ES-I3 (cell line): ENCODE measurements around the gene AGPAT3.

Experiments
- H3K36me3 ChIP-seq: 2 replicates; pipeline ENCODE4 v1.6.1; 2013; ENCODE audit warnings: mild to moderate bottlenecking, low read length, control low read depth, moderate library complexity; ENCODE audit not compliant: insufficient read depth
- H3K4me1 ChIP-seq: 2 replicates; pipeline ENCODE4 v1.6.1; 2013; ENCODE audit warnings: mild to moderate bottlenecking, control low read depth, low read length; ENCODE audit not compliant: insufficient read depth
- H3K9ac ChIP-seq: 2 replicates; pipeline ENCODE4 v1.6.1; 2013; ENCODE audit warnings: low read depth, mild to moderate bottlenecking, low read length, moderate library complexity
- H3K9me3 ChIP-seq: 2 replicates; pipeline ENCODE4 v1.6.1; 2013; ENCODE audit warnings: mild to moderate bottlenecking, low read length, moderate library complexity; ENCODE audit not compliant: control insufficient read depth, insufficient read depth

The AGPAT3 gene

GRCh38 chr21:43968410-43969114 is 103.5 kb downstream of the AGPAT3 start:
- Histone ChIP-seq H3K9ac (no peak overlapping the region), H3K9me3 (no peaks in the 10 kb centered on the region; the same call in 1 of the 2 replicates), H3K4me1 (no peaks in the 10 kb centered on the region), H3K36me3 (0 out of 2 replicates have a peak, but pooled peaks cover 4% of the 10 kb centered on the region)

- H3K4me1 ChIP-seq = no peaks in the 10 kb centered on the region
- no peak overlapping the region for H3K9ac ChIP-seq
- 0 out of 2 replicates have a peak, but pooled peaks cover 4% of the 10 kb centered on the region for H3K36me3 ChIP-seq
- H3K9me3 ChIP-seq = no peaks in the 10 kb centered on the region
These were observed 104.1 kb downstream of the AGPAT3 start for GRCh38 chr21:43969115-43969444.

GRCh38 chr21:43970551-43970950 is 105.5 kb downstream of the AGPAT3 start:
- Histone ChIP-seq H3K4me1 (no peaks in the 10 kb centered on the region), H3K9me3 (no peaks in the 10 kb centered on the region), H3K36me3 (0 out of 2 replicates have a peak, but pooled peaks cover 4% of the 10 kb centered on the region), H3K9ac (no peak overlapping the region)

- Histone ChIP-seq H3K9me3 (no peaks in the 10 kb centered on the region), H3K9ac (no peak overlapping the region), H3K36me3 (0 out of 2 replicates have a peak, but pooled peaks cover 4% of the 10 kb centered on the region), H3K4me1 (no peaks in the 10 kb centered on the region)
These were observed 106.4 kb downstream of the AGPAT3 start for GRCh38 chr21:43971201-43971991.

- Histone ChIP-seq H3K9ac (no peak overlapping the region), H3K9me3 (no peaks in the 10 kb centered on the region), H3K36me3 (0 out of 2 replicates have a peak, but pooled peaks cover 4% of the 10 kb centered on the region), H3K4me1 (no peaks in the 10 kb centered on the region)
These were observed 106.9 kb downstream of the AGPAT3 start for GRCh38 chr21:43971992-43972255.

- 0 out of 2 replicates have a peak, but pooled peaks cover 4% of the 10 kb centered on the region for H3K36me3 ChIP-seq
- H3K4me1 ChIP-seq = no peaks in the 10 kb centered on the region
- no peak overlapping the region for H3K9ac ChIP-seq
- H3K9me3 ChIP-seq = no peaks in the 10 kb centered on the region
These were observed 108.0 kb downstream of the AGPAT3 start for GRCh38 chr21:43972850-43973633.

- Histone ChIP-seq H3K9me3 (no peaks in the 10 kb centered on the region), H3K9ac (no peak overlapping the region), H3K36me3 (0 out of 2 replicates have a peak, but pooled peaks cover 4% of the 10 kb centered on the region), H3K4me1 (no peaks in the 10 kb centered on the region)
These were observed 108.6 kb downstream of the AGPAT3 start for GRCh38 chr21:43973634-43973955.

- Histone ChIP-seq H3K9ac (no peak overlapping the region), H3K36me3 (0 out of 2 replicates have a peak, but pooled peaks cover 4% of the 10 kb centered on the region), H3K9me3 (no peaks in the 10 kb centered on the region), H3K4me1 (no peaks in the 10 kb centered on the region)
These were observed 109.9 kb downstream of the AGPAT3 start for GRCh38 chr21:43974791-43975468.

GRCh38 chr21:43975469-43976098 is 110.6 kb downstream of the AGPAT3 start:
- Histone ChIP-seq H3K9me3 (no peaks in the 10 kb centered on the region), H3K4me1 (no peaks in the 10 kb centered on the region), H3K36me3 (0 out of 2 replicates have a peak, but pooled peaks cover 4% of the 10 kb centered on the region), H3K9ac (no peak overlapping the region)

- H3K36me3 ChIP-seq = no peaks in the 10 kb centered on the region
These were observed 111.6 kb downstream of the AGPAT3 start for GRCh38 chr21:43976661-43977060.

GRCh38 chr21:43978060-43978459 is 113.0 kb downstream of the AGPAT3 start:
- no peaks in the 10 kb centered on the region; the same call in 1 of the 2 replicates for H3K4me1 ChIP-seq
- H3K9me3 ChIP-seq = no peaks in the 10 kb centered on the region
- no peaks in the 10 kb centered on the region for H3K36me3 ChIP-seq
- H3K9ac ChIP-seq = no peak overlapping the region

More at GRCh38 chr21:43976661-43977060, 111.6 kb downstream of the AGPAT3 start:
- H3K4me1 ChIP-seq = no peaks in the 10 kb centered on the region
- H3K9me3 ChIP-seq = no peaks in the 10 kb centered on the region
- H3K9ac ChIP-seq = no peak overlapping the region

GRCh38 chr21:43979654-43980053 is 114.6 kb downstream of the AGPAT3 start:
- Histone ChIP-seq H3K36me3 (no peaks in the 10 kb centered on the region), H3K4me1 (no peaks in the 10 kb centered on the region; the same call in 1 of the 2 replicates), H3K9ac (no peak overlapping the region), H3K9me3 (no peaks in the 10 kb centered on the region)

GRCh38 chr21:43981151-43981870 is 116.3 kb downstream of the AGPAT3 start:
- no peak overlapping the region for H3K9ac ChIP-seq

More at GRCh38 chr21:43981151-43981870, 116.3 kb downstream of the AGPAT3 start:
- H3K4me1 ChIP-seq = peaks cover 5% of the 10 kb centered on the region
- H3K36me3 ChIP-seq = no peaks in the 10 kb centered on the region
- no peaks in the 10 kb centered on the region for H3K9me3 ChIP-seq
